Fibroblast of skin of abdomen (primary cell): ENCODE data around the gene OLFML1.
"Not testable (repeated sequence)": the region's sequence is repeated elsewhere in the genome, so short reads cannot be mapped to it uniquely, and the experiment has no call there.

Experiments used
- DNase-seq: peaks from one replicate; pipeline ENCODE4 v3.0.0-alpha.2; 2013

The OLFML1 gene

DNA sequence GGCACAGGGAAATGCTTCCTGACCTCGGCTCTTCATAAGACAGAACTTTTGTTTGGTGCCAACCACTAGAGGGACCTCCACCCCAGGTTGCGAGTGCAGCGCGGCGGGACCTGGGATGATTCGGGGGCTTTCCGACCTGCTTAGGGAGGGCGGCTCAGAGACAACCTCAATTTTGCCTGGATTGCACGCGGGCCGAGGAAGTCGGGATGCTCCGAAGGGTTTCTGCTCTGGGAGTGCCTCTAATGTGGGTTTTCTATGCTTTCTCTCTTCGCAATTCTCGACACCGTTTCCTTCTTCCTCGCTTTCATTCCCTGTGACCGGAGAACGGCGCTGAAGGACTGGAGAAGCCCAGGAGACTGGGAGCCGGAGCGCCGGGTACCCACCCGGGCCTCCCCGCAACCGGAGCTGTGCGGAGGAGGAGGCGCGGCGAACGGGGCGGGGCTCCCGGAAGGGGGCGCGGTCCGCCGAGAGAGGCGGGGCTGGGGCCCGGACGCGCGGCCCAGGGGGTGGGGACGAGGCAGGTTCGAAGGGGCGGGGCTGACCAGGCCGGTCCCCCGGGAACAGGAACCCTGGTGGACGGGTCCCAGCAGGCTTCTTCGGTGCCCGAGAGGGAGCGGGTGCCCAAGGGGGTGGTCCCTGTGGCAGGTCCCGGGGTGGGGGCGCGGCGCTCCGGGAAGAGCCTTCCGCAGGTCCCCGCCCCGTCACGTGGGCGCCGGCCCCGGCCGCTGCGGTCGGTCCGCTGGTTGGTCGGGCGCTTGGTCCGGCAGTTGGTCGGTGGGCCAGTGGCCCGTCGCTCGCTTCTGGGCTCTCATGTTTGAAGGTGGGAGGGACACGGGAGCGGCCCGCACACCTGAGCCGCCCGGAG is 28.2 kb downstream of the OLFML1 start, which contains the start of gene PPFIBP2:
Gene PPFIBP2 (plus strand): TSS at position 766 of the 865 bp plus-strand sequence. CDS start 35,477 bp downstream, outside the sequence.
- peak; percentile 58 for DNase-seq

DNA sequence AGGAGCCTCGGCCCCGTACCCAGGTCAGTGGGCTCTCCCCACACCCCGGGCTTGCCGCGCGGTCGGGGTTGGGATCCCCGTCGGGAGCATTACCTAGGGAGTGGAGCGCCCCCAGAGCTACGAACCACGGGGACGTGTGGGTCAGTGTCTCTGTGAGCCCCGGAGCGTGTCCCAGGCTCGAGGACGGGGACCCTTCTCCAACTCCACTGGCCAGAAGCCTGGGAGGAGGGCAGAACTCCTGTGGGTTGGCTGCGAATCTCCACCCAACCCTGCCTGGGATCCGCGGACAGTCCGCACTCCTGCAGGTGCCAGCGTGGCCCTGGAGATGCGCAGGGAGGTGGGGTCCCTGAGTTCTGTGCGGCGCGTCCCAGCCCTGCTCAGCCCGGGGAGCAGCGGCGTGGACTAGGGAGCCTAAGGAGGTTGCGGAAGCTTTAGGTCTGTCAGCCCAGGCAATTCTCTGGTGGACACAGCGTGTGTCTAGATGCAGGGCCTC is 28.8 kb downstream of the OLFML1 start:
- DNase-seq = no peak

DNA sequence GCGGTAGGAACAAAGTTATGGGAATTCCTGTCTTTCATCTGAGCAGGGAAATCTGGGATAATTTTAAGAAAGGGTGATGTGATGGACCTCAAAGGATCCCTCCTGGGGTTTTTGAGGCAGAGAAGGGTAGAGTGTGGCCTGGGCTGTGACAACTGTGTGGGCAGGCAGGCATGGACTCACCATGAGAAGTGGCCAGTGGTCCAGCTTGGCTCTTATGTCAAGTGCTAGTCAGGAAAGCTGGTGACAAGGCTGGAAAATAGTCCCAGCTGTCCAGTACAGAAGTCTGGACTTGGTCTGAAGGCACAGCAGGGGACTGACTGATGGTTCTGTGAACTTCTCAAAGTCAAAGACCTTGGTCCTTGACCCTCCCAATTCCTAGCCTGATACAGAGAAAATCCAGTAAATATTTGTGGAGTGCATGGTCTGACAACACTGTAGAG is 30.2 kb downstream of the OLFML1 start:
- DNase-seq = no peak

DNA sequence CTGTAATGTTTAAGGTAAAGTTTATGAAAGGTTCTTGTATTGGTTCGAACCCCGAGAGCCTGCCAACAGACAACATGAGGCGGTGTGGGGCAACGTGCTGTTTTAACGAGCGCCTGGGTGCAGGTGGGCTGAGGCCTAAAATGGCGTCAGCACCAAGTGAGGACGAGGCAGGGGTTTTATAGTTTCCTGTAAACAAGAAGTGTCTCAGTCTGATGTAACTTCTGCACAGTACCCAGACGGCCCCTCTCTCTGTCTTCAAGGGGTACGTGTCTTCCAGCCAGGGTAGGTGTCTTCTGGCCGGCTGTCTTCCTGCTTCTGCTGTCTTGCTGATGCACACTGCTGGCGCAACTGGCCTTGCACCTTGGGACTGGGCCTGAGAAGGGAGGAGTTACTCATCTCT is 31.2 kb downstream of the OLFML1 start:
- no peak for DNase-seq

DNA sequence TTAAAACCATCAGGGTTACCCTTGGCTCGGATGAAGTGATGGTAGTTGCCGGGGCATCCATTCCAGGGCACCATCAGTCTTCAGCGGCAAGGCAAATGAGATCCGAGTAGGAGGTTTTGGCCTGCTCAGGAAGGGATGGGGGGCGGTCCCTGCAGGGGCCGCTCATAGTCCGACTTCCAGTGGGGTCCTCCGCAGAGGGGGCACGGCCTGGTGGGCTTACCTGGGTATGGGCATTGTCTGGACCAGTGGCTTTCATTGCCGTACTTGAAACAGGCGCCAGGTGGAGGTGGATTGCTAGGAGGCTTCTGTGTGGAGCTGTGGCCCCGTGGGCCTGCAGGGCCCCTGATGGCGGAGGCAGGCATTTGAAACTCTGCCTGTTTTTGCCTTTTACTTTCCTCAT is 32.4 kb downstream of the OLFML1 start:
- DNase-seq = not testable (repeated sequence)

DNA sequence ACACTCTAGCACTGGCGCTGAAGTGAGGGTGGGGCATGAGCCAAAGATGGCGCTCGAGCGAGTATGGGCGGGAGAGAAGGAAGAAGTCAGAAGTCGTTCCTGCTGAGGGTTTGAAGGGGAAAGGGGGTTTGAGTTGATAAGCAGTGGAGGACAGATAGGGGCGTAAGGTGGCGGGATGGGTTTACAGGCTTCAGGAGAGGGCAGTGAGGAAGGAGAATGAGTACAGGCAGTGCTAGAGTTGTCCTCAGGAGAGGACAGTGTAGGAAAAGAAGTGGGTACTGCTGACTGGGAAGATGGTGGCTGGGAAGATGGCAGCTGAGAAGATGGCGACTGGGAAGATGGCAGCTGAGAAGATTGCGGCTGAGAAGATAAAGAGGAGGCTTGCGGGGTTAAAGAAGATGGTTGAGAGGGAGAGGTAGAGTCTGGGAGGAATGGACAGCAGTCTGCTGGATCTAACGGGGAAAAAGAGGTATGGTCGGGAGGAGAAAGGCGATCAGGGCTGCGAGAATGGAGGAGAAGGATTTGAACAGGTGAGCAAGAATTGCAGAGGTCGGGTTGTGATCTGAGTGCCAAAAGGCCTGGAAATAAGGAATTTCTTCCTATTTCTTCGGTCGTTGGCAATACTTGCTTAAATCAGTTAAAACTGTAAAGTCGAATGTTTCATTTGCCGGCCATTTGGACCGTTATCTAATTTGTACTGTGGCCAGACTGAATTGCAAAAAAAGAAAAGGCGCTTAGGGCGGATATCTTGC is 33.7 kb downstream of the OLFML1 start:
- DNase-seq = no peak

DNA sequence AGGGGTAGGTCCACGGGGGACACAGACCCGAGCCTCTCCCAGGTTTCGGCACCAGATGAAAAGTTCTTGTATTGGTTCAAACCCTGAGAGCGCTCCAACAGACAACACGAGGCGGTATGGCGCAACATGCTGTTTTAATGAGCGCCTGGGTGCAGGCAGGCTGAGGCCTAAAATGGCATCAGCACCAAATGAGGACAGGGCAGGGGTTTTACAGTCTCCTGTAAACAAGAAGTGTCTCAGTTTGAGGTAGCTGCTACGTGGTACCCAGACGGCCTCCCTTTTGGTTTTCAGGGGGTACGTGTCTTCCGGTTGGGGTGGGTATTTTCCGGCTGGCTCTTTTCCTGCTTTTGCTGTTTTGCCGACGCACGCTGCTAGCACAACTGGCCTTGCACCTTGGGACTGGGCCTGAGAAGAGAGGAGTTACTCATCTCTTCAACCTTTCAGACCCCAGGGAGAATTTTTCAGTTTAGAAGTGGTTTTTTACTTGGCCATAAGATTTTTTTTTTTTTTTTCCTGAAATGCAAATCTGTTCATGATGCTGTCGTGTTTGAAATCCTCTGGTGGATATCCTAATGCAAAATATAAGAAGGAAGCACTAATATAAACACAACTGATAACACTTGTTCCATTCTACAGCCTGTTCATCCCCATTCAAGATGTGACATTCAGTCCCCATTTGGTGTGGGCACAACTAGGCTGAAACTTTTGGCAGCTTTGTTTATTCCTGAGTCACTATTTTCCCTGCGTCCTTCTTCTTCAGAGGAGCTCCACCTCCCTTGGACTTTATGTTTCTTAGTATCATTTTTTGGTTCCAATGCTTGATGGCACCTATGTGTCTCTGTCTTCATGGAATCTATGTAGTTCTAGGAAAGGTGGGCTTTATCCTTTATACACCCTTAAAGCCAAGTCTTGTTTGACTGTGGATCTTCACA is 35.0 kb downstream of the OLFML1 start:
- no peak for DNase-seq

DNA sequence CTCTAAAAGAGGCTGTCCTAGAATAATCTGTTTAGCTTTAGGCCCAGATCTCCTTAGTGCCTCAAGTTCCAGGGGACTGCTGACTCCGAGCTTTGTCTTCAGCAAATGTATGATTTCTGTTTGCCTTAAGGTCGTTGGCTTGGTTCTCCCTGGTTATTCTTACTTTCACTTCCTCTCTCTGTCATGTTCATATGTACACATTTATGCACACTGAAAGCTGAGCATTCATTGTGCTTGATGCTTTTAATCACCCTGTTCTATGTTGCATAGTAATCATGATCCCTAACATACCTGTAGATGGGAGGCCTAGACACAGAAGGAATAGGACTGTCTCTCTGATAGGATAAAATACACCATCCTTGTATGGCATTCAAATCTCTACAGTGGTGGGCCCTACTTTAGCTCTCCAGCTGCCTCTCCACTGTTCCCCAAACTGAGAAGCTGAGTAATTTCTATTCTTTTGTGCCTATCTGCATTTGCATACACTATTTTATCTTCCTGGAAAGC is 35.7 kb downstream of the OLFML1 start:
- DNase-seq = no peak

DNA sequence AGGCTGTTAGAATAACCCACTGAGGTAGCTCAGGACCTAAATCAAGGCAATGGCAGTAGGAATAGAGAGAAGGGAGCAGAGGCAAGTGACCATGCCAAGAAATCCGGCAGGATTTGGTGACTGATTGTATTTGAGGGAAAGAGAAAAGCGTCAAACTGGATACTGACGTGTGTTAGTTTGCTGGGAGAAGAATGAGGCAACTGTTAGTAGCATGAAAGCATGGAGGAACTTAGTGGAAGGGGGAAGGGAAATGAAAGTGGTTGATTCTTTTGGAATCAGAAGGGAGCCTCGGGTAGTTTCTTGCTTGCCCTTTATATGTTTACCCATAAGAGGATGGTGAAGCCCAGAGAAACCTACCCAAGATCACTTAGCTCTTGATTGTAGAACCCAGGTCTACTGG is 36.8 kb downstream of the OLFML1 start:
- no peak for DNase-seq

DNA sequence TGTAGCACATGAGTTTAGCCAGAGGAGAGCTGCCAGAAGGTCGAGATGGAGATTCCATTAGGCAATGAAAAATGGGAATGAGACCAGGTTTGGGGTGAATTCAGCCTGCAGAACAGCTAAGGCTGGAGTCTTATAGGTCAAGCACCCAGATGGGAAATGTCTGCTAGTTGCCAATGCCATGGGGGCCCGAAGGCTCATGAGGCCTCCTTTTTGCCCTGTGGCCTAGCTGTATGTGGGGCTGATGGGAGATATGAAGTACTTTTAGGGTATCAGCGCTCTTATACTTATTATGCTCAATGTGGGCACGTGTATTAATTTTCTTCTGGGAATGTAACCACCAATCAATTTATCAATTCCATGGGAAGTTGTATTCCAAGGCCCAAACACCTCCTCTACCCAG is 37.2 kb downstream of the OLFML1 start:
- DNase-seq = no peak

DNA sequence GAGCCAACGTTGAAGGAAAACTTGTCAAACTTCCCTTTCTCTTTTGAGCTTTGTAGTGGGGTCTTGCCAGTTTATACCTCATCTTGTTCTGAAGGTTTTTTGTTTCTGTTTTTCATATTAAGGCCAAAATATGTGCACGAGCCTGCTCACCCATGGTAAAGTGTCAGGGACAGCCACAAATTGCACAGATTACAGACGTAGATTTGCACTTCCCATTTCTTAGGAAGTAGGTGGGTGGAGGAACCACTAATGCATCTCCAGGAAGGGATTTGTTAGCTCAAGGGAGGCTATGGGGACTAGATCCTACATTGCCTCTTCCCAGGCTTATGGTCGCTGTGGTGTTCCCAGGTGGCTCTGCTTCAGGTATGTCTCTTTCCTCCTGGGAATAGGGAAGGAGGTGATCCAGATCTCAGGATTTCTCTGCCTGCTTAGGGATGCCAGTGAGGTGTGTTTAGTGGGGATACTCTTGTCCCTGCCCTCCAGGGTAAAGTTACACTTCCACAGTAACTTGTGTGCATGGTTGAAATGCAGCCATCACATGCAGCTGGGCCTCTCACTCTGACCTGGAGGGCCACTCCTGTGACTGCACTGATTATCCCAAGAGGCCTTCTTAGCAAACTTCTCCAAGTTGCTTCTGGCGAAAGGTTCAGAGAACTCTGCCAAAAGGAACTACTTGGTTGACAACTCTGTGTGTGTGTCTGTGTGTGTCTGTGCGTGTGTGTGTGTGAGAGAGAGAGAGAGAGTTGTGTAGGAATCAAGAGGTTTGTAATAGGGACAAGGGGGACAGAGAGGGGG is 38.3 kb downstream of the OLFML1 start:
- no peak for DNase-seq

DNA sequence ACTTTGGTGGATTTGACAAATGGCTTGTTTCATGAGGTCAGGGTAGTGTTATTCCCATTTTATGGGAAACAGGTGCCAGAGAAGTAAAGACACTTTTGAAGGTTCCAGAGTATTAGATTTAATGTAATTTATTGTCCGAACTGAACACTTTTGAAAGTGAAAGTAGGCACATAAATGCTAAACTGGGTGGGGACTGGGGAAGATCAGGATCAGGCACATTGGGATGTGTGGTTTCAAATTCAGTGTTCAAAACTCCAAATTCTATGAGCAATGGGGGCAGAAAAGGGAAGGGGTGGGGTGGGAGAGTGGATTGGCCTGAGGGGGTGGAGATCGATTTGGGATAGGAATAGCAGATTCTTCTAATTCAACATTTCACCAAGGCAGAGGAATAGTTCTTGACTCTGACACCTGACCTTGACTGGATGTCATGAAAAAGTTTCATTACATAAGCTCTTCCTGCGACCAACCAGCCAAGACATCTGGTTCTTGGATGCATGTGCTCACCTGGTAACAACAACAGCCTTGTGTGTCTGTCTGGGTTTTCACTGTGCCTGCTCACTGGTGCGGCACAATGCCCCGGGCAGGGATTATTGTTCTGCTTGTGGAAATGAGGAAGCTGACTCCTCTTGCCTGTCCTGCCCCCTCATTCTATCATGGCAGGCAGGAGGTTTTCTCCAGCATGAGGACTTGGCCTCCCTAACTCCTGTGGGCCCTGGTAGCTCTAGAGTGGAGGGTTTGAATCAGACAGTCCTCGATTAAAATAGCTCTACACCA is 39.3 kb downstream of the OLFML1 start:
- no peak for DNase-seq

DNA sequence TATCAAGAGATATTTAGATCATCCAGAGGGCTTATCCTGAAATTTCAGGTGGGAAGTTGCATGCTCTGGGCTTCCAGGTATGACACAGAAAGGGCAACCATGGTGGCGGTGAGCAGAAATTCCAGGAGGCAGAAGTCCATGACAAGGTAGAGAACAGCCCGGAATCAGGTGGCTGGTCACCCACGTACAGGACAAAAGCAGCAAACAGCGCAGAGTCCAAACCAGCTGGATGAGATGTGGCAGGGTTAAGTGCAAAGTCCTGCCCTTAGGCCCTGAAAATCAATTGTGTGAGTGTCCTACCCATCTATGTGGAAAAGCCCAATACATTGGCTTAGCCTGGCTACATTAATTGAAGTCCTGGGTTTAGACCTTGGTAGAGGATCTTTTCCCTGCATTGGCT is 40.1 kb downstream of the OLFML1 start:
- no peak for DNase-seq

DNA sequence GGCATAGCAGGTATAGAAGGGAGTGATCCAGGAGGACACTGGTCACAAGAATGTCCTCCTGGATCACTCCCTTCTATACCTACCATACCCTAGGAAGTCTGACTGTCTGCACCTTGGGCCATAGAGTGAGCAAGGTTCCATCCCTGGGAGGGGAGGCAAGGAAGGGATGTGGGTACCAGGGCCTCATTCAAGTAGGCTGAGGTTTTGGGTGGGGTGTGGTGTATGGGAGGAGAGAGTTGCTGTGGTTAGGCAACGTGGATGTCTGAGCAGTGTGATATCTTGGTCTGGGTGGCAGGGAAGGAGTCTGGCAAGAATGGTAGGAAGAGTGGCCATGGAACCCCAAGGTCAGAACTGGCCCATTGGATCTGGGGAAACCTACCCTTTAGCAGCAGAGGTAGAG is 41.7 kb downstream of the OLFML1 start:
- DNase-seq = no peak

DNA sequence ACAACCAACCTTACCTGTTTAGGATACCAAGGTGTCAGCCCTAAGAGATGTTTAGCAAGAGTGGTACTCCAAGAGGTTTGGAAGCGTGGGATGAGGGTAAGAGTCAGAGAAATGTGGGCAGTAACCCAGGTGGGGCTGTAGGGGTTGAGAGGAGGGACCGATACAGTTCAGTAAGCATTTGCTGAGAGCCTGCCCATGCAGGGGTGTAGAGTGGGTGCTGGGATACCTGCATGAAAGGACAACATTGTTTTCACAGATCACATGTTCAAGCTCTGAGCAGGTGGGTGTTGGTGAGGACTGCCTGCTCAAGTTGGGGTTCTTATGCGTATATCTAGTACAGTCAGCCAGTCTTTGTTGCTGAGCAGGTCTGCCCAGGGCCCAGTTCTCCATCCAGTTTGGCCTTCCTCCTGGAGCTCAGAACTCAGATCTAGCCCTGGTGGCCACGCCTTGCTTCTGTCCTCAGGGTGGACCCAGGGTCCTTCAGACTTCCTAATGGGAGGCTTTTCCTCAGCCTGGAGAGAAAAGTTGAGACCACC is 43.3 kb downstream of the OLFML1 start:
- DNase-seq = no peak

DNA sequence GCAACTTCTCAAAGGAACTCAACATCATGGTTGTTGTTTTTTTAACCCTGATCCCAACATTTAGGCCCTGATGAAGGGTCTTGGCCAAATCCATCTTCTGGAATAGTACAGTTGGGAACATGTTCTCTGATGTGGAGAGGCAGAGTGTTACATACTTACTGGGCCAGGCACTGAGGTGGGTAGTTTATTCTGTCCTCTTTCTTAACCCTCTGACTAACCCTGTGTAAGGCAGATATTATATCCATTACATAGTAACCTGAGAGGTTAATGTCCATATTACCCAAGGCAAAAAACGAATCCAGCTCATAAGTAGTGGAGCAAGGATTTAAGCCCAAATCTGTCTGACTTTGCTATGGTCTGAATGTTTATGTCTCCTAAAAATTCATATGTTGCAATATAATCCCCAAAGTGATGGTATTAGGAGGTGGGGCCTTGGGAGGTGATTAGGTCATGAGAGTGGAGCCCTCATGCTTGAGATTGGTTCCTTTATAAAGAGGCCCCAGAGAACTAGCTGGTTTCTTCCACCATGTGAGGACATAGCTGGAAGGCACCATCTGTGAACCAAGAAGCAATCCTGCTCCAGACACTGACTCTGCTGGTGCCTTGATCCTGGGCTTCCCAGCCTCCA is 44.8 kb downstream of the OLFML1 start:
- no peak for DNase-seq

DNA sequence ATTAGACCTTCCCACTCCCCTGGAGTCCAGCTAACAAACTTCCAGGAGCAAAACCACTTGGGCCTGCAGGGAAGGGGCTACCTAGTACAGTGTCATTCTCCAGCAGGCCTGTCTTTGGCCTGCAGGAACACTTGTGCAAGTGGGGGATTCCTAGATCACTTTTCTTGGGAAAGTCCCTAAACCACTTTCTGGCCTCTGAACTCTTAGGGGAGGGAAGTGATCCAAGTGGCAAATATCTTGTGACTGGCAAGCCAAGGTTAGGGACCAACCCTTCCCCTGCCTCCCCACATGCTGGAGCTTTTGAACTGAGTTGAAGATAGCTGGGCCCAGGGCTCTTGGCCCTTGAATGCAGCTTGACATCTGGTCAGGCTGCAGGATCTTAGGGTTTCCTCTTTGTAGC is 45.7 kb downstream of the OLFML1 start:
- DNase-seq = no peak

DNA sequence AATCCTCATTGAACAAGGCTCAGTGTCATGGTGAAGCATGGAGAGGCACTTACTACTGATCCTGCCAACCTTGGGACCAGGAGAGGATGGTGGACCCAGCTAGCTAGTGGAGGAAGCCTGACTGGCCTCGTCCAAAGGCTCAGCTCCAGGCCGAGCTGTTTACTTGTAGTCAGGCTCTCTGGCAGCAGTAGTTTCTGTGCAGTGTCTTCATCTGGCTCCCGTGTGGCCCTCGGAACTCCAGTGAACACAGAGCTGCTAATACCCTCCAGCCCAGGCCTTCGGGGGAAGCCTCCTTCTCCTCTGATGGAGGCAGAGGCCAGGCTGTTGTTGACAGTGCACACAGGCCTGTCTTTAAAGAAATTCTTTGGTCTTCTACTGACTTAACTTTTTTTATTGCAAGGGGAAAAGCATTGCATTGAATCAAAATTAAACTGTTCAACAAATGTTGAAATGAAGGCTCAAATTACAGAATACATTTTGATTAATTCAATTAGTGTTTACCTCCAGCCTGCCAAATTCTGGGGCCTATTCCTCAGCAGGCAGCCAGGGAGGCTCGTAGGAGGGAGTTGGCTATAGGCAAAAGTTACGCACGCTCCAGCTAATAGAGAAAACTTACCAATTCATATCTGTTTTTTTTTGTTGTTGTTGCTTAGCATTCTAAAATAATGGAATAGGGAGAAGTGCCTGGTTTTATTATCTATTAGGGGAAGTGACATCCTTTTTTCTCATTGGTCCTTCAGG is 47.3 kb downstream of the OLFML1 start:
- no peak for DNase-seq
